ENCODE data around the gene OR2F2.

Gene OR2F2

DNA sequence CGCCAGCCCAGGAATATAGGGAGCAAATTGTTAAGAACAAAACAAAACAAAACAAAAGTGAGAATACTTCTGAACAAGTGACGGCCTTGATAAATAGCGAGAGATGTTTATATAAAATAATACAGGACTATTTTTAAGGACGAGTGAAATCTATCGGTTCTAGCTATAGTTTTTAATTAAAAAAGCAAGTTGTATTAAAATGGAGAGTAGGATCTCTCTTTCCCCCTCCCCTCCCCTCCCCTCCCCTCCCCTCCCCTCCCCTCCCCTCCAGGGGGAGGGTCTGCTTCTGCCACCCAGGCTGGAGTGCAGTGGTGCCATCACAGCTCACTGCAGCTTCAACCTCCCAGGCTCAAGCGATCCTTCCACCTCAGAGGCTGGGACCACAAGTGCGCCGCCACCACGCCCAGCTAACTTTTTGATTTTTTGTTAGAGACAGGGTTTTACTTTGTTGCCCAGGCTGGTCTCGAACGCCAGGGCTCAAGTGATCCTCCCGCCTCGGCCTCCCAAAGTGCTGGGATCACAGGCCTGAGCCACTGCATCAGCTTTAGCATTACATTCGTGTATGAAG, 32.6 kb upstream of the OR2F2 start:
- peak overlapping the region; percentile 59; the same call in 1 of the 2 replicates for H3K4me2 ChIP-seq (ENCODE audit: low read depth, low read length)
- H3K9me2 ChIP-seq (replicated peaks; ENCODE audit: insufficient read depth, low read length): no peaks in the 10 kb centered on the region
- no peaks in the 10 kb centered on the region for H3K9me3 ChIP-seq (replicated peaks; ENCODE audit: insufficient read depth, low read length)
- H4K20me1 ChIP-seq (ENCODE audit: insufficient read depth, low read length): no peaks in the 10 kb centered on the region
- peaks cover 31% of the 10 kb centered on the region for H3K79me2 ChIP-seq (ENCODE audit: low read length)
- TF ChIP-seq EZH2phosphoT487 (IDR thresholded peaks at IDR 0.05; ENCODE audit: low read length) (no peak), EZH2 (optimal IDR thresholded peaks at IDR 0.05; ENCODE audit: low read depth, low read length) (no peak)
- TF ChIP-seq, protein P1, sequence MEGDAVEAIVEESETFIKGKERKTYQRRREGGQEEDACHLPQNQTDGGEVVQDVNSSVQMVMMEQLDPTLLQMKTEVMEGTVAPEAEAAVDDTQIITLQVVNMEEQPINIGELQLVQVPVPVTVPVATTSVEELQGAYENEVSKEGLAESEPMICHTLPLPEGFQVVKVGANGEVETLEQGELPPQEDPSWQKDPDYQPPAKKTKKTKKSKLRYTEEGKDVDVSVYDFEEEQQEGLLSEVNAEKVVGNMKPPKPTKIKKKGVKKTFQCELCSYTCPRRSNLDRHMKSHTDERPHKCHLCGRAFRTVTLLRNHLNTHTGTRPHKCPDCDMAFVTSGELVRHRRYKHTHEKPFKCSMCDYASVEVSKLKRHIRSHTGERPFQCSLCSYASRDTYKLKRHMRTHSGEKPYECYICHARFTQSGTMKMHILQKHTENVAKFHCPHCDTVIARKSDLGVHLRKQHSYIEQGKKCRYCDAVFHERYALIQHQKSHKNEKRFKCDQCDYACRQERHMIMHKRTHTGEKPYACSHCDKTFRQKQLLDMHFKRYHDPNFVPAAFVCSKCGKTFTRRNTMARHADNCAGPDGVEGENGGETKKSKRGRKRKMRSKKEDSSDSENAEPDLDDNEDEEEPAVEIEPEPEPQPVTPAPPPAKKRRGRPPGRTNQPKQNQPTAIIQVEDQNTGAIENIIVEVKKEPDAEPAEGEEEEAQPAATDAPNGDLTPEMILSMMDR (IDR thresholded peaks at IDR 0.05; ENCODE audit: low read length): no peak
- H3K27ac ChIP-seq (ENCODE audit: low read length): no peak overlapping the region
- peak overlapping the region; percentile 67; the same call in 1 of the 2 replicates for H3K9ac ChIP-seq (ENCODE audit: low read length)
- no peak for DNase-seq
- peak overlapping the region; percentile 80; the same call in 1 of the 2 replicates for H2AFZ ChIP-seq (ENCODE audit: low read length)
- H3K4me3 ChIP-seq (ENCODE audit: low read length): peak overlapping the region; percentile 72
- H3K4me1 ChIP-seq (ENCODE audit: low read length): peaks cover 10% of the 10 kb centered on the region; the same call in 1 of the 2 replicates
- no peaks in the 10 kb centered on the region for H3K36me3 ChIP-seq (replicated peaks; ENCODE audit: insufficient read depth, low read length)
- peaks cover 9% of the 10 kb centered on the region; the same call in 1 of the 2 replicates for H3F3A ChIP-seq (ENCODE audit: insufficient read depth, low read length)
- H3K27me3 ChIP-seq (replicated peaks; ENCODE audit: insufficient read depth, low read length): no peaks in the 10 kb centered on the region

DNA sequence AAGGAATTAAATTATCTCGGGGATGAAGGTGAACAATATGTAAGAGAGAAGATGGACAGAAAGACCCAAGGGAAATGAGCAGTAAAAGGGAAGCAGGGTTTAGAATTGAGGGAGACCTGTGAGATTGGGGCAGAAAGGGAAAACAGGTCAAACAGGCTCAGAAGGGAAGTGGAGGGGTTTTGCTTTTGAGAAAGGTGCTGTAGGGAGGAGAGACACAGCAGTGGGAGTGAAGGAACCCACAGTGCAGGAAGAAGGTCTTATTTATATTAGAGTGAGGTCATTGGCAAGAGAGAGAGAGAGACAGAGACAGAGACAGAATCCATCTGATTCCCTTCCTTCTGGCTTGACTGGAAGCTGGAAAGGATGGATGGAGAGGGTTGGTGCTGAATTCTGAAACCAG, 29.5 kb upstream of the OR2F2 start:
- Histone ChIP-seq H3K9ac (ENCODE audit: low read length) (no peak overlapping the region), H3K4me2 (ENCODE audit: low read depth, low read length) (no peak overlapping the region), H3K4me1 (ENCODE audit: low read length) (peaks cover 6% of the 10 kb centered on the region; the same call in 1 of the 2 replicates), H3K27me3 (replicated peaks; ENCODE audit: insufficient read depth, low read length) (no peaks in the 10 kb centered on the region), H3K9me2 (replicated peaks; ENCODE audit: insufficient read depth, low read length) (no peaks in the 10 kb centered on the region), H3K9me3 (replicated peaks; ENCODE audit: insufficient read depth, low read length) (no peaks in the 10 kb centered on the region), H4K20me1 (ENCODE audit: insufficient read depth, low read length) (no peaks in the 10 kb centered on the region), H3F3A (ENCODE audit: insufficient read depth, low read length) (peaks cover 9% of the 10 kb centered on the region; the same call in 1 of the 2 replicates), H3K36me3 (replicated peaks; ENCODE audit: insufficient read depth, low read length) (no peaks in the 10 kb centered on the region), H3K4me3 (ENCODE audit: low read length) (no peak overlapping the region), H3K79me2 (ENCODE audit: low read length) (peaks cover 10% of the 10 kb centered on the region), H3K27ac (ENCODE audit: low read length) (no peak overlapping the region), H2AFZ (ENCODE audit: low read length) (no peak overlapping the region)
- TF ChIP-seq EZH2 (optimal IDR thresholded peaks at IDR 0.05; ENCODE audit: low read depth, low read length): no peak
- TF ChIP-seq, protein P1 (IDR thresholded peaks at IDR 0.05; ENCODE audit: low read length): no peak
- no peak for TF ChIP-seq EZH2phosphoT487 (IDR thresholded peaks at IDR 0.05; ENCODE audit: low read length)
- DNase-seq: no peak

DNA sequence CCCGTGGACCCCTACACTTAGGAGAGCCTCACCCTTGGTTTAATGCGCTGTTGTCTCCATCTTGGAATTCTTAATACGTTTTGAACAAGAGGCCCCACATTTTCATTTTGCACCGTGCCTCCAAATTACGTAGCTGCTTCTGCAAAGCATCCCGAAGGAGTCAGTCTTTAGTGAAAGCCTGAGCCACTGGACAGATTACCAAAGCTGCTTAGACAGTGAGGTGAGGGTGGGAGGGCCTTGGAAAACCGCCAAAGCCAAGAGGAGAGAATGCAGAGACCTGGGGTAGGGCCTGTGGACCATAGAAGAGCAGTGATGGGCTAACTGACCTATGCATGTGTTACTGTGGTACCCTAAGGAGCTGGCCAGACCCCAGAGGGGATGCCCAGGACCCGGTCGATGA, 28.9 kb upstream of the OR2F2 start:
- H3K4me2 ChIP-seq (ENCODE audit: low read depth, low read length): no peak overlapping the region
- H4K20me1 ChIP-seq (ENCODE audit: insufficient read depth, low read length): no peaks in the 10 kb centered on the region
- peaks cover 3% of the 10 kb centered on the region for H3K79me2 ChIP-seq (ENCODE audit: low read length)
- no peak overlapping the region for H3K27ac ChIP-seq (ENCODE audit: low read length)
- no peaks in the 10 kb centered on the region for H3K36me3 ChIP-seq (replicated peaks; ENCODE audit: insufficient read depth, low read length)
- H3K9me2 ChIP-seq (replicated peaks; ENCODE audit: insufficient read depth, low read length): no peaks in the 10 kb centered on the region
- H3K4me3 ChIP-seq (ENCODE audit: low read length): no peak overlapping the region
- peaks cover 7% of the 10 kb centered on the region; the same call in 1 of the 2 replicates for H3F3A ChIP-seq (ENCODE audit: insufficient read depth, low read length)
- H3K9ac ChIP-seq (ENCODE audit: low read length): no peak overlapping the region
- DNase-seq: no peak
- no peak overlapping the region for H2AFZ ChIP-seq (ENCODE audit: low read length)
- TF ChIP-seq EZH2 (optimal IDR thresholded peaks at IDR 0.05; ENCODE audit: low read depth, low read length): no peak
- TF ChIP-seq, protein P1 (IDR thresholded peaks at IDR 0.05; ENCODE audit: low read length): no peak
- TF ChIP-seq EZH2phosphoT487 (IDR thresholded peaks at IDR 0.05; ENCODE audit: low read length): no peak
- H3K27me3 ChIP-seq (replicated peaks; ENCODE audit: insufficient read depth, low read length): no peaks in the 10 kb centered on the region
- H3K4me1 ChIP-seq (ENCODE audit: low read length): 0 out of 2 replicates have a peak, but pooled peaks cover under 1% of the 10 kb centered on the region
- H3K9me3 ChIP-seq (replicated peaks; ENCODE audit: insufficient read depth, low read length): no peaks in the 10 kb centered on the region

Data from MM.1S (cell line).